Central memory CD8-positive, alpha-beta T cell (primary cell): Measurements from ENCODE around the gene ELP1.
A peak's percentile ranks its signal among the peaks of the same experiment; 100 is the strongest.

Source experiments
- ATAC-seq: fragments of 150-1000 bp; cut with Tn5 transposase; replicated peaks from 2 replicates; pipeline ENCODE4 v1.10.0; 2022; ENCODE audit warnings: mild to moderate bottlenecking, moderate FRiP score, moderate number of reproducible peaks; ENCODE audit not compliant: poor library complexity, severe bottlenecking; ENCODE audit errors: extremely low read depth
- DNase-seq, 2 donors: peaks; one replicate each; pipeline ENCODE4 v3.0.0; 2021; ENCODE audit warnings: low spot score in 2 of 2
- H3K27ac Mint-ChIP-seq: one replicate; pipeline ENCODE4 v1.8.0; 2022; ENCODE audit warnings: low read depth, mild to moderate bottlenecking, moderate library complexity, mixed read lengths
- H3K27me3 Mint-ChIP-seq: one replicate; pipeline ENCODE4 v1.8.0; 2022; ENCODE audit warnings: mixed read lengths
- H3K36me3 Mint-ChIP-seq: one replicate; pipeline ENCODE4 v1.8.0; 2022; ENCODE audit warnings: mild to moderate bottlenecking, moderate library complexity, mixed read lengths; ENCODE audit not compliant: insufficient read depth
- H3K4me1 Mint-ChIP-seq: one replicate; pipeline ENCODE4 v1.8.0; 2022; ENCODE audit warnings: mixed read lengths
- H3K4me3 Mint-ChIP-seq: one replicate; pipeline ENCODE4 v1.8.0; 2022; ENCODE audit warnings: mild to moderate bottlenecking, moderate library complexity, mixed read lengths
- H3K9me3 Mint-ChIP-seq: one replicate; pipeline ENCODE4 v1.8.0; 2022; ENCODE audit warnings: mixed read lengths

Gene ELP1

GRCh38 chr9:108956631-108957026 is 22.7 kb upstream of the ELP1 start:
- H3K27me3 Mint-ChIP-seq: no peaks in the 10 kb centered on the region
- no peaks in the 10 kb centered on the region for H3K9me3 Mint-ChIP-seq
- no peaks in the 10 kb centered on the region for H3K36me3 Mint-ChIP-seq
- H3K4me1 Mint-ChIP-seq: no peaks in the 10 kb centered on the region
- ATAC-seq: no peak
- DNase-seq: no peak
- no peak overlapping the region for H3K27ac Mint-ChIP-seq
- no peak overlapping the region for H3K4me3 Mint-ChIP-seq

GRCh38 chr9:108956022-108956630 is 22.2 kb upstream of the ELP1 start:
- Mint-ChIP-seq H3K4me1 (no peaks in the 10 kb centered on the region), H3K27ac (no peak overlapping the region), H3K27me3 (no peaks in the 10 kb centered on the region), H3K9me3 (no peaks in the 10 kb centered on the region), H3K4me3 (no peak overlapping the region), H3K36me3 (no peaks in the 10 kb centered on the region)
- ATAC-seq (no peak), DNase-seq (no peak)

GRCh38 chr9:108953983-108954574 is 20.2 kb upstream of the ELP1 start:
- ATAC-seq: no peak
- H3K36me3 Mint-ChIP-seq: no peaks in the 10 kb centered on the region
- H3K27ac Mint-ChIP-seq: no peak overlapping the region
- DNase-seq: no peak
- H3K4me3 Mint-ChIP-seq: no peak overlapping the region
- no peaks in the 10 kb centered on the region for H3K27me3 Mint-ChIP-seq
- H3K9me3 Mint-ChIP-seq: no peaks in the 10 kb centered on the region
- no peaks in the 10 kb centered on the region for H3K4me1 Mint-ChIP-seq

GRCh38 chr9:108951578-108951977 is 17.7 kb upstream of the ELP1 start:
- H3K4me3 Mint-ChIP-seq: no peak overlapping the region
- H3K27ac Mint-ChIP-seq: no peak overlapping the region
- H3K36me3 Mint-ChIP-seq: no peaks in the 10 kb centered on the region
- ATAC-seq (no peak), DNase-seq (no peak)
- no peaks in the 10 kb centered on the region for H3K4me1 Mint-ChIP-seq
- no peaks in the 10 kb centered on the region for H3K27me3 Mint-ChIP-seq
- no peaks in the 10 kb centered on the region for H3K9me3 Mint-ChIP-seq

GRCh38 chr9:108950168-108950567 is 16.2 kb upstream of the ELP1 start:
- Mint-ChIP-seq H3K27me3 (no peaks in the 10 kb centered on the region), H3K36me3 (no peaks in the 10 kb centered on the region), H3K4me3 (no peak overlapping the region), H3K4me1 (no peaks in the 10 kb centered on the region), H3K27ac (no peak overlapping the region), H3K9me3 (no peaks in the 10 kb centered on the region)
- ATAC-seq (no peak), DNase-seq (no peak)

GRCh38 chr9:108939975-108940374 is 6.1 kb upstream of the ELP1 start:
- H3K27me3 Mint-ChIP-seq: no peaks in the 10 kb centered on the region
- H3K9me3 Mint-ChIP-seq: no peaks in the 10 kb centered on the region
- ATAC-seq (no peak), DNase-seq (no peak)
- no peak overlapping the region for H3K4me3 Mint-ChIP-seq
- peaks cover 3% of the 10 kb centered on the region for H3K4me1 Mint-ChIP-seq
- H3K27ac Mint-ChIP-seq: no peak overlapping the region
- peaks cover 3% of the 10 kb centered on the region for H3K36me3 Mint-ChIP-seq

GRCh38 chr9:108937561-108938305 is 3.8 kb upstream of the ELP1 start:
- no peak for DNase-seq
- peaks cover 23% of the 10 kb centered on the region for H3K4me1 Mint-ChIP-seq
- no peak overlapping the region for H3K4me3 Mint-ChIP-seq
- H3K9me3 Mint-ChIP-seq: no peaks in the 10 kb centered on the region
- peaks cover 14% of the 10 kb centered on the region for H3K36me3 Mint-ChIP-seq
- no peaks in the 10 kb centered on the region for H3K27me3 Mint-ChIP-seq
- ATAC-seq: no peak
- no peak overlapping the region for H3K27ac Mint-ChIP-seq

GRCh38 chr9:108934323-108934893 is 484 bp upstream of the ELP1 start, which contains the start of gene ABITRAM:
Gene ABITRAM (plus strand): TSS chr9:108934400. CDS start chr9:108934487, 87 bp downstream.
- H3K4me1 Mint-ChIP-seq: peaks cover 26% of the 10 kb centered on the region
- H3K36me3 Mint-ChIP-seq: peaks cover 13% of the 10 kb centered on the region
- no peaks in the 10 kb centered on the region for H3K27me3 Mint-ChIP-seq
- ATAC-seq: peak; percentile 80
- peak within 1 kb of the TSS; percentile 98 for H3K27ac Mint-ChIP-seq
- H3K4me3 Mint-ChIP-seq: peak within 1 kb of the TSS; percentile 97
- no peaks in the 10 kb centered on the region for H3K9me3 Mint-ChIP-seq
- peak in 1 of 2 donors; percentile 15 for DNase-seq

GRCh38 chr9:108933231-108933717 is 650 bp downstream of the ELP1 start:
- peaks cover 26% of the 10 kb centered on the region for H3K4me1 Mint-ChIP-seq
- H3K36me3 Mint-ChIP-seq: peaks cover 16% of the 10 kb centered on the region
- ATAC-seq: no peak
- peak overlapping the region; percentile 98 for H3K27ac Mint-ChIP-seq
- no peaks in the 10 kb centered on the region for H3K9me3 Mint-ChIP-seq
- DNase-seq: no peak
- H3K27me3 Mint-ChIP-seq: no peaks in the 10 kb centered on the region
- peak overlapping the region; percentile 97 for H3K4me3 Mint-ChIP-seq

GRCh38 chr9:108928386-108928785 is 5.5 kb downstream of the ELP1 start:
- Mint-ChIP-seq H3K27ac (no peak overlapping the region), H3K36me3 (peaks cover 42% of the 10 kb centered on the region), H3K9me3 (no peaks in the 10 kb centered on the region), H3K4me3 (no peak overlapping the region), H3K27me3 (no peaks in the 10 kb centered on the region), H3K4me1 (peaks cover 17% of the 10 kb centered on the region)
- ATAC-seq: no peak
- DNase-seq: no peak

GRCh38 chr9:108924466-108924865 is 9.5 kb downstream of the ELP1 start:
- H3K27me3 Mint-ChIP-seq: no peaks in the 10 kb centered on the region
- H3K4me1 Mint-ChIP-seq: peaks cover 8% of the 10 kb centered on the region
- ATAC-seq: no peak
- H3K36me3 Mint-ChIP-seq: peaks cover 60% of the 10 kb centered on the region
- H3K27ac Mint-ChIP-seq: peak overlapping the region; percentile 47
- no peak for DNase-seq
- no peak overlapping the region for H3K4me3 Mint-ChIP-seq
- H3K9me3 Mint-ChIP-seq: no peaks in the 10 kb centered on the region

- H3K4me3 Mint-ChIP-seq: no peak overlapping the region
- no peaks in the 10 kb centered on the region for H3K9me3 Mint-ChIP-seq
- H3K27me3 Mint-ChIP-seq: no peaks in the 10 kb centered on the region
- peaks cover 68% of the 10 kb centered on the region for H3K36me3 Mint-ChIP-seq
- no peak for ATAC-seq
- H3K4me1 Mint-ChIP-seq: no peaks in the 10 kb centered on the region
- no peak overlapping the region for H3K27ac Mint-ChIP-seq
- DNase-seq: no peak
These were observed 12.7 kb downstream of the ELP1 start for GRCh38 chr9:108921200-108921599.
